NCI-H2196 treated with DMSO at 0.1 percent for 48 hours (cell line): Measurements from ENCODE around the gene ZBED5.
A peak's percentile ranks its signal among the peaks of the same experiment; 100 is the strongest.
"Not testable (repeated sequence)": the region's sequence is repeated elsewhere in the genome, so short reads cannot be mapped to it uniquely, and the experiment has no call there.

Experiments used
- DNase-seq: peaks from one replicate; lab custom pipeline; 2025; ENCODE audit not compliant: unreplicated experiment; lab: John Stamatoyannopoulos, UW

Gene ZBED5

GRCh38 chr11:10844356-10844755 lies 13.5 kb downstream of the ZBED5 start:
- DNase-seq = no peak

GRCh38 chr11:10838881-10839280 lies 19.0 kb downstream of the ZBED5 start:
- DNase-seq = no peak

DNA sequence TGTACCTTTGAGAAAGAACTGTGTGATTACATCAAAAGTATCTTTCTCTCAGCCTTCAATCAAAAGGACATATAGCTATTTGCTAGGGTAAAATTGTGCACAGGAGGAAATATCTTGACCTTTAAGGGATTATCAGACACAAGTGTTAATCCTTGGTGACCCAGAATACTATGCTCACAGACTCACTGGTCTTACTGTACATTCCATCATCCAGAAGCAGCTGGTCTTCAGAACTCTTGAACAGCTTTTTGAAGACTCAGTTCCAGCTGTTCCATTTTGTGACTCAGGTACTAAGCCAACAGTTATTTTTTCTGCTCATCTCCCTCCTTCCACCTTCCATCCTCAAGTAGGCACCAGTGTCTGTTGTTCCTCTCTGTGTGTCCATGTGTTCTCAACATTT lies 19.8 kb downstream of the ZBED5 start:
- no peak for DNase-seq

DNA sequence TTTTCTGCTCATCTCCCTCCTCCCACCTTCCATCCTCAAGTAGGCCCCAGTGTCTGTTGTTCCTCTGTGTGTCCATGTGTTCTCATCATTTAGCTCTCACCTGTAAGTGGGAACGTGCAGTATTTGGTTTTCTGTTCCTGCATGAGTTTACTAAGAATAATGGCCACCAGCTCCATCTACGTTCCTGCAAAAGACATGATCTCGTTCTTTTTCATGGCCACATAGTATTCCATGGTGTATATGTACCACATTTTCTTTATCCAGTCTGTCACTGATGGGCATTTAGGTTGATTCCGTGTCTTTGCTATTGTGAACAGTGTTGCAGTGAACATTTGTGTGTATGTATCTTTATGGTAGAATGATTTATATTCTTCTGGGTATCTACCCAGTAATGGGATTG lies 21.0 kb downstream of the ZBED5 start:
- not testable (repeated sequence) for DNase-seq

DNA sequence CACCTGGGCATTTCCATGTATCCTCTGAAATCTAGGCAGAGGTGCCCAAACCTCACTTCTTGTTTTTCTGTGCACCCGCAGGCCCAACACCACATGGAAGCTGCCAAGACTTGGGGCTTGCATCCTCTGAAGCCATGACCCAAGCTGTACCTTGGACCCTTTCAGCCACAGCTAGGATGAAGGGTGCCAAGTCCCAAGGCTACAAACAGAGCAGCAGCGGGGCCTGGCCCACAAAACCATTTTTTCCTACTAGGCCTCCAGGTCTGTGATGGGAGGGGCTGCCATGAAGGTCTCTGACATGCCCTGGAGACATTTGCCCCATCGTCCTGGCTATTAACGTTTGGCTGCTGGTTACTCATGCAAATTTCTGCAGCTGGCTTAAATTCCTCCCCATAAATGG lies 28.7 kb downstream of the ZBED5 start:
- DNase-seq = no peak

DNA sequence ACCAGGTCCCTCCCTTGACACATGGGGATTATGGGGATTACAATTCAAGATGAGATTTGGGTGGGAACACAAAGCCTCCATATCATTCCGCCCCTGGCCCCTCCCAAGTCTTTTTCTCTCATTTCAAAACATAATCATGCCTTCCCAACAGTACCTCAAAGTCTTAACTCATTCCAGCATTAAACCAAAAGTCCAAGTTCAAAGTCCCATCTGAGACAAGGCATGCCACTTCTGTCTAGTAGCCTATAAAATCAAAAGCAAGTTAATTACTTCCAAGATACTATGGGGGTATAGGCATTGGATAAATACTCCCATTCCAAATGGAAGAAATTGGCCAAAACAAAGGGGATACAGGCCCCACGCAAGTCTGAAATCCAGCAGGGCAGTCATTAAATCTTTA lies 29.5 kb downstream of the ZBED5 start:
- DNase-seq = no peak

DNA sequence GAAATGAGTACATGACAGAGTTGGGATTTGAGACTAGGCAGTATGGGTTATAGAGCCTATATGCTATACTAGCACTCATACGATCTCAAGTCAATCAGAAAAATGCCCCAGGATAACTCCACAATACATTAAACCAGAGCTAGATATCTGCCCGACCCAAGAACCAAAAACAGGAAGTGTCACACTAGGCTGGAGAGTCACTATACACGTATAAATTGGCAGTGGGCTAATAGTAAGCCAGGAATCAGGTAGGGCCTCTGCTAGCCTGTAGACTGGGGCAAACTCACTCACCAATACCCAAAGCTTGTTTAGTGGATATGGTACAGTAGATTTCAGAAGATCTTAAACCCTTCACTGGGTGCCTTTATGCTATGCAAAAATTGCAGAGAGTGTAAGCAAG lies 33.0 kb downstream of the ZBED5 start:
- DNase-seq = no peak

GRCh38 chr11:10823152-10823579 lies 34.7 kb downstream of the ZBED5 start:
- DNase-seq = no peak

DNA sequence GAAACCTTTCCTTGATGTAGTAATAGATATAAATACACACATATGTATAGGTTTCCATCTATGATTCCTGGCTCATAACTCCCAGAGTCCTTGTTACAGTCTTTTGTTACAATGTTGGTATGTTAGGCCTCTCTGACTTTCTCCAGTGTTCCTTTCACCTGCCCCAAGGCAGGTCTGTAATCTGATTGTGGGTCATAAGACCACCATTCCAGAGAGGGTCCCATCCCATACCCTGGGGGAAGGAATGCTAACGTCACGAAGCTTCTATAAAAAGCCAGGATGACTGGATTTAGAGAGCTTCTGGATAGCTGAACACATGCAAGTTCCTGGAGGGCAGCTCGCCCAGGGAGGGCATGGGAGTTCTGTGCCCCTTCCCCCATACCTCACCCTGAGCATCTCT lies 35.4 kb downstream of the ZBED5 start:
- DNase-seq = not testable (repeated sequence)

GRCh38 chr11:10818594-10818993 lies 39.3 kb downstream of the ZBED5 start:
- DNase-seq = no peak

- DNase-seq = no peak
Measured at GRCh38 chr11:10813945-10814344, 43.9 kb downstream of the ZBED5 start.

DNA sequence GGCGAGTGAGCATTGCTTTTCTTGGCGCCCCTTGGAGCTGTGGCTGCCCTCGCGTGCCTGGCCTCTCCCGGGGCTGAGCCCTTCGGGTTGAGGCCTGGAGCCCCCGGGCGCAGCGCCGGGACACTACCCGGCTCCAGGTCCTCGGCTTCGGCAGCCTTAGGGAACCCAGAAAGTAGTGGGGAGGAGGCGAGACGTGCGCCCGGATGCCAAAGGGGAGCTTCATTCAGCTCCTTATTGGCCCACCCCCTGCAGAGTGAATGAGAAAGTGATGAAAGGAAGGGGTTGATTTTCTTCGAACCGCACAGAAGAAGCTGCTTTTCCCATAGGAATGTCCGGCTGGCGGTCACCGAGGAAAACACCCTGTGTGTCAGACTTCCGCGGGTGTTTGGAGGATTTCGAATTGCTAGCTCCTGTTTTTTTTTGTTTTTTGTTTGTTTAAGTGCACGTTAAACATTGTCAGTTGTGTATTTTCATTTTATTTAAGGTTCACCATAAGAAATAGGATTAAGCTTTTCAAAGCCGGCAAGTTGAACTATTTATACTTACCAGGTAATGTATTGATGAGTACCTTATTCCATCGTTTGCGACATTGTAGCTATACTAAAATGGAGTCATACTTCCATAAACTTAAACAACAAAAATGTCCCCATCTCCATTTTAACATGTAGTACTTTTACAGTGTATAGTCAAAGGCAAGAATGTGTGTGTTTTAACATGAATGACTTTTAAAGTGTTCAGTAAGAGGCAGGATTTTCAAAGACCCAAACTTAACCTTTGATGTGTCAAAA lies 48.3 kb downstream of the ZBED5 start:
- no peak for DNase-seq

GRCh38 chr11:10808553-10809372 lies 49.1 kb downstream of the ZBED5 start, which contains the start of gene EIF4G2:
Gene EIF4G2, minus strand, starts transcription at chr11:10808926.
- DNase-seq = peak; percentile 95

DNA sequence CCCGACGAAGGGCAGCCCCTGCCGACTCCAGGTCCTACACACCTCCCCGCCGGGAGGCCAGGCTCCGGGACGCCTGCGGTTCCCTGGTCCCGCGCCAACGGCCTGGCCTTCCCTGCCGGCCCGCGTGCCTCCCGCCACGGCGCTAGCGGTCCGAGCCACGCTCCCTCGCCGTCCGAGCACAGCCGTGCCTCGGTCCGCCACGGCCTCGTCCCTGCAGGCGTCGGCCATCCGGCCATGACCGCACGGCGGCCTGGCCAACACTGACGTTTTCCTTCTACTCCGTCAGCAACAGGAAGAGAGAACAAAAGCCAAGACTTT lies 49.7 kb downstream of the ZBED5 start:
- no peak for DNase-seq

DNA sequence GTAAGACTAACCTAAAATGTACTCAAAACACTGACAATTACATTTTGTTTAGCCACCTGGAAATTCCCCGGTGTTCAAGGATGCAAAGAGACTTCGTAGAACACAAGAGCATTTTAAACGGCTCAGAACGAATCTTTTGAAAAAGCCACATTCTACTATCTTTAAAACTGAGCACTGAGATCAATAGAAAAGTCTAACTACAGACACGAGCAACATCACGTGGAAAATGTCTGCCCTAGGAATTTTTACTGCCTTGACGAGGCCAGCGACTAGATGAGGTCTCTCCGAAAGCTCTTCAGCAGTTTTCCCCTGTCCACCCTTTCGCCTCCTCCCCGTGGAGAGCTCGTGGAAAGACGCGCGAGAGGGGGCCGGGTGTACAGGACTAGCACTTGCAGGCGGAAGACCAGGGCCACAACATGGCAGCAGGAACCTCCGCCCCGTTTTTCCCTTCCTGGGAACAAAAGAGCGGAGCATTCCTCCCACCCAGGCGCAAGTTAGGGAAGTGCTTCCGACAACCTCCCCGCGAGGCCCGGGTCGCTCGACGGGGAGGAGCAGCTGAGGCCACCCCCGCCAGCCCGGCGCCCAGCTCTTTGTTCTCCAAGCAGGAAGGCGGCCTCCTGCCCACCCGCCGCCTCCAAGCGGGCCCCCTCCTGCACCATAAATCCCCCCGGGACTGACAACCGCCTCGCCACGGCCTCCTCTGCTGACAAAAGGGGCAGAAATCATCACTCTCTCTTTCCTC lies 50.2 kb downstream of the ZBED5 start:
- DNase-seq = no peak

DNA sequence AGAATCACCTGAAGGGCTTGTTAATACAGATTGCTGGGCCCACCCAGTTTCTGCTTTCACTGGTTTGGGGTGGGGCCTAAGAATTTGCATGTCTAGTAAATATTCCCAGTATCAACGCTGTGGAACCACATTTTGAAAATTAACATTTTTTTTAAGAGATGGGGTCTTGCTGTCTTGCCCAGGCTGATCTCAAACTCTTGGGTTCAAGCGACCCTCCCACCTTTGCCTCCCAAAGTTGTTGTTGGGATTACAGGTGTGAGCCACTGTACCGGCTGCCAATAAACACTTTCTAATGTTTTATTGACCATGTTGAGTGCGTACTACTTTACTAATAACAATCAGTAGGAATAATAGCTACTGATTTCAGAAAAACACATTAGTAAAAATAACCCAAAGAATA lies 51.6 kb downstream of the ZBED5 start:
- DNase-seq = no peak

- no peak for DNase-seq
Measured at GRCh38 chr11:10805741-10806140, 52.1 kb downstream of the ZBED5 start.

DNA sequence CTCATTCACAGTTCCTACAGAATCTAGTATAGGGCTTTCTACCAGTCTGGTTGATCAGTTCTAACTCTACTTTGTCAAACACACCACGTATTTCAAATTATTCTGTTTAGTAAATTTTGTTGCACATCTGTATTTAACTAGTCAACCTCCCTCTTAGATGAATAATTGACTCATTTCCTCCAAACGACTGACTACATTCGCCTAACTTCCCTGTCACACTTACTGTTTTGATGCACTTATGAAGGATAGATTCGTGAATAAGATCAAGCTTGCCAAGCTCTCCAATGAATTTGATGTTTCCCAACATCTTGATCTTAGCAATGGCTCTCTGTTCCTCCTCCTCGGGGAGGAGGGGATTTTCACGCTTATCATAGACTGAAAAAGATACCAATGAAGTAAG lies 54.2 kb downstream of the ZBED5 start:
- no peak for DNase-seq
